ENCODE data around the gene HES5.

The HES5 gene

DNA sequence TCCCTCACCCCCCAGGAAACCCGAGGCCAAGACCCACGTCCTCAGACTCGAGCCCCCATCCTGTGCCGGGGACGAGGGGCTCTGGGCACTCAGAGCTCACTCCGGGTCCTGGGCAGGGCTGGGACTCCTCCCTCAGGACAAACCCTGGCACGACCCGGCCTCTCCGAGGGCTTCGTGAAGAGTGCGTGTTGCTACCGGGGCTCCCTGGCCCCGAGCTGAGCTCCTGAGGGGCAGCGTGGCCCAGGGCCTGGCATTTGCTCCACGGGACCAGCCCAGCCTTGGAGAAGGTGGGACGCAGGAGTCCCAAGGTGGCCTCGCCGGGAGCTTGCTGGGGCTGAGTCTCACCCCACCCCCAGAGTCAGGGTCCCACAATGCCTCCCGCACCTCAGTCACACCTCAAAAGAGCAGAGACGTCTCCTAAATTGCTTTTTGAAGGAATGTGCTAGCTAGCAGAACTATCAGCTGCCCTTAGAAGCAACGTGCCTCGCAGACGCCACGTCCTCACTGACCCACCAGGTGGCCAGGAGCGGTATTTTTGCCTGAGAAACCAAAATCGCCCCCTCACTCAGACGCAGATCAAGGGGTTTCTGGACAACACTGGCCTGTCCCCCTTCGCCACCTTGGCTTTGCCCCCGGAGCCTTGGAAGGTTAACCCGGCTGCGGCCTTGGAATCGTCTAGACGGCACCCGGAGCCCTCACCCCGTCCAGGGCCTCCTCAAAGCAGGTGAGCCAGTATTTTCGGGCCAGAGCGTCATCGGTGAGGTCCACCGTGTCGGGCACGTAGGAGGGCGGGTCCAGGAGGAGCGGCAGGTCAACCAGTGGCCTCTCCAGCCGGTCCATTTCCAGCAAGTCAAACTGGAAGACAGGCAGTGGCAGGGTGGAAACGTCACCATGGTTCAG, 14.9 kb downstream of the HES5 start:
- no peak for DNase-seq (ENCODE audit: low read depth in 2 of 2)

- no peak for DNase-seq (ENCODE audit: low read depth in 2 of 2)
These were observed 16.0 kb downstream of the HES5 start for GRCh38 chr1:2513939-2514652.

DNA sequence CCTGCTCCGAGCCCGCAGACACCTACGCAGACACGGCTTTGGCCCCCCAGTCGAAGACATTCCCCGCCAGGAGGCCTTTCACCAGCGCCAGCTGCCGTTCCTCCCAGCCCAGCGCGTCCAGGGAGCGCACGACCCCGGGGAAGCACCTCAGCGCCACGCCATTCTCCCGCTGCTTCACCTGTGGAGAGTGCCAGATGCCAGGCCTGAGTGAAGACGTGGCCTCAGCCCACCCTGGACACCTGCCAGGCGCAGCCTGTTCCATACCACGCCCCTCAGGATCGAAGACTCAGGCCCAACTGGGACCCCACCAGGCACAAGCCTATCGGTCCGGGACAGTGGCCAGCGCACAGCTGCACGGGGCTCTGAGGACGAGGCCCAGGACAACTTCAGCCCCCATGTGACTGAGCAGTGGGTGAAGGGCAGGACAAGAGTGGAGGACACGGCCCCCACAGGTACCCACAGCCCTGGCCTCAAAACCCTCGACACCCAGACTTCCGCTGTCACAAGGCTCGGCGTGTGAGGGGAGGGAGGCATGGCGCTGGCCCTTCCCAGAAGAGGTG, 17.1 kb downstream of the HES5 start:
- DNase-seq (ENCODE audit: low read depth in 2 of 2): no peak

DNA sequence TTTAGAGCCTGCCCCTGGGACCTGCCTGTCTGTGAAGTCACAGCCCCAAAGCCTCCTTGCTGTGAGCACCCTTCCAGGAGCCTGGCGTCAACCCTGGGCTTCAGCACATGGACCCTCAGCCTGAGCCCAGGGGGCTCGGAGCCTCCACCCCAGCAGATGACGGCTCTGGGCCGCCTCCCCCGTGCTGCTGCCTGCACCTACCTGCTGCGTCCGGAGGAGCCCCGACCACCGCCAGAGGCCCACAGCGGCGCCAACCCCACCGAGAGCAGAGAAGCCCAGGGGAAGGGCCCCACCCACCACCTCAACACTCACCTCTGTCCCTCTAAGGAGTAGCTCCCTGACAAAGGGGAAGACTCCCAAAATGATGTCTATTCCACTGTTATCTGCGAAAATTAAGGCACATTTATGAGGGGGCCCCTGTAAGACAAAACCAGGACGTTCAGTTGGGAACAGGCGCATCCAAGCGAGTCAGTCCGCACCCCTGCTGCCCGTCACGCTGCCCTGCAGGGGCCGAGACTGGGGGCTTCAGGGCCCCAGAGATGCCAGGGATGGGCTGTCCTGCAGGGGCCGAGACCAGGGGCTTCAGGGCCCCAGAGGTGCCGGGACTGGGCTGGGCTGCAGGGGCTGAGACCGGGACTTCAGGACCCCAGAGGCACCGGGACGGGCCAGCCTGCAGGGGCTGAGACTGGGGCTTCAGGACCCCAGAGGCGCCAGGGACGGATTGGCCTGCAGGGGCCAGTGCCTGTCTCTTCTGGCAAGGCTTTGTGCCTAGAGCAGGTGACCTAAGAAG, 19.5 kb downstream of the HES5 start:
- DNase-seq (ENCODE audit: low read depth in 2 of 2): no peak

DNA sequence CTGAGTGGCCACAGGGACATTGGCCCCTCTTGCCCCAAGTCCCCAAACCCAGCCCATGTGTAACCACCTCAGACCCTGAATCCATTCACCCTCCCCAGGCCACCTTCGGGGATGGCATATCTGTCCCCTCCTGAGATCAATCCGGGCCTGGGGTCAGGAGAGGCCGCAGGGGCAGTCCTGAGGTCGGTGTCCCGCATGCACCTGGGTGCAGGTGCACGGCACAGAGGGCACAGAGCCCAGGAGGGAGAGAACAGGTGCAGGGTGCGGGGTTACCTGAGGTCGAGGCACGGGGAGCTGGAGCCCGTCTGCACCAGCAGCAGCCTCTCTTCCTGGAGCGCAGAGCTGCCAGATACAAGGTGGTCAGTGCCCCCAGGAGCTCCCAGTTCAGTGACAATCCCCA, 20.5 kb downstream of the HES5 start:
- DNase-seq (ENCODE audit: low read depth in 2 of 2): no peak

GRCh38 chr1:2508751-2509150, 21.3 kb downstream of the HES5 start:
- DNase-seq (ENCODE audit: low read depth in 2 of 2): no peak

GRCh38 chr1:2508180-2508579, 21.9 kb downstream of the HES5 start:
- DNase-seq (ENCODE audit: low read depth in 2 of 2): no peak

- no peak for DNase-seq (ENCODE audit: low read depth in 2 of 2)
These were observed 22.3 kb downstream of the HES5 start for GRCh38 chr1:2507744-2508155.

GRCh38 chr1:2506901-2507565, 23.0 kb downstream of the HES5 start:
- DNase-seq (ENCODE audit: low read depth in 2 of 2): no peak

DNA sequence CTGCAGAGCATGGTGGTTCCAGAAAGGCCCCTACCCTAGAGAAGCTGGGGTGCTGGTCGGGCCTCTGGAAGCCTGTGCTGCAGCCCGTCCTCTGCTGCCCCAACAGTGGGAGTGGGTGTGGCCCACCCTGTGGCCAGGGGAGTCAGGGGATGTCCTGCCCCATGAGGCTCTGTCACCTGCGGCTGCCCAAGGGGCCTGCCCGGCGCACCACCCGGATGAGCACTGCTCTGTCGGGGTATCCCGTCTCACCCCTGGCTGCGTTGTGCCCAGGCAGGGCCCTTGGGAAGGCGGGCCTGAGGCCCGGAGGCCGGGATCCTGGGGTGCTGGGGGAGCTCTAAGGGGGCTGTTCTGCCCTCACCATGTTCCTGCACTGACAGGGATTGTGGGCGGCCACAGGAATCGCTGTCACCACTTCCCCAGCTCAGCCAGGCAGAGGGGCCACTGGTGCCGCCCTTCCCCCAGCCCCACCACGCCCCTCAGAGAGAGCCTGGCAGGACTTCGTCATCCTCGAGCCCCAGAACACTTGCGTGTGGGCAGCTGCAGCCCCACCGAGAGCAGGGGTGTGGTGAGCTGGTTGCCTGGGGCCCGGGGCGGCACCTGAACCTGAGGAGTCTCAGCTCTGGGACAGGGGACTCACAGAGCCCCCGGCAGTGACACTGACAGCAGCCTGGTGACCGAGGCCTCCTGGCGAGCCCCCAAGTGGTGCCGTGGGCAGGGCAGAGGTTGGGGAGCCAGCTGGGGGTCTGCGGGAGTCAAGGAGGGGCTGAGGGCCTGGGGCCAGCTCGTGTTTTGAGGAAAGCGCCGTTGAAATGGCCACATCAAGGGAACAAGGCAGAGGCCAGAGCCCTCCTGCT, 23.8 kb downstream of the HES5 start:
- no peak for DNase-seq (ENCODE audit: low read depth in 2 of 2)

GRCh38 chr1:2505461-2505994, 24.5 kb downstream of the HES5 start:
- DNase-seq (ENCODE audit: low read depth in 2 of 2): no peak

DNA sequence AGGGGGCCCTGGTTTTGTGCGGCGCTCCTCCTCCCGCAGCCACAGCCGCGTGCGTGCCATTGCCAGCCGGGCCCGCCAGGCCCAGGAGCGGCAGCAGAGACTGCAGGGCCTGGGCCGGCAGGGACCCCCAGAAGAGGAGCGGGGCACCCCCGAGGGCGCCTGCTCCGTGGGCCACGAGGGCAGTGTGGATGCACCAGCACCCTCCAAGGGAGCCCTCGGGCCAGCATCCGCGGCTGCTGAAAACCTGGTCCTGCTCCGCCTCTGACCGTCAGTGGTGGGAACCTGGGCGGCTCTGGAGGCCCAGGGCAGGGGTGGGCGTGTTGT, 25.2 kb downstream of the HES5 start:
- no peak for DNase-seq (ENCODE audit: low read depth in 2 of 2)

DNA sequence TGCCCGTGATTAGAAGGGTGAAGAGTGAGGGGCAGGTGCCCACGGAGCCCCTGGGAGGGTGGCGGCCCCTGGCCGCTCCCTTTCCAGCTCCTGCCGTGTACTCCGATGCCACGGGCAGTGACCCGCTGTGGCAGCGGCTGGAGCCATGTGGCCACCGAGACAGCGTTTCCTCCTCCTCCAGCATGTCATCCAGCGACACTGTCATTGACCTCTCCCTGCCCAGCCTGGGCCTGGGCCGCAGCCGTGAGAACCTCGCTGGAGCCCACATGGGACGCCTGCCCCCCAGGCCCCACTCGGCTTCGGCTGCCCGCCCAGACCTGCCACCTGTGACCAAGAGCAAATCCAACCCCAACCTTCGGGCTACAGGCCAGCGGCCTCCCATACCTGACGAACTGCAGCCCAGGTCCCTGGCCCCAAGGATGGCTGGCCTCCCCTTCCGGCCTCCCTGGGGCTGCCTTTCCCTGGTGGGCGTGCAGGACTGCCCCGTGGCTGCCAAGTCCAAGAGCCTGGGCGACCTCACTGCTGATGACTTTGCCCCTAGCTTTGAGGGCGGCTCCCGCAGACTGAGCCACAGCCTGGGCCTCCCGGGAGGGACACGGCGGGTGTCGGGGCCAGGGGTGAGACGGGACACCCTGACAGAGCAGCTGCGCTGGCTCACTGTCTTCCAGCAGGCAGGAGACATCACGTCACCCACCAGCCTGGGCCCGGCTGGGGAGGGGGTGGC, 25.7 kb downstream of the HES5 start:
- DNase-seq (ENCODE audit: low read depth in 2 of 2): no peak

DNA sequence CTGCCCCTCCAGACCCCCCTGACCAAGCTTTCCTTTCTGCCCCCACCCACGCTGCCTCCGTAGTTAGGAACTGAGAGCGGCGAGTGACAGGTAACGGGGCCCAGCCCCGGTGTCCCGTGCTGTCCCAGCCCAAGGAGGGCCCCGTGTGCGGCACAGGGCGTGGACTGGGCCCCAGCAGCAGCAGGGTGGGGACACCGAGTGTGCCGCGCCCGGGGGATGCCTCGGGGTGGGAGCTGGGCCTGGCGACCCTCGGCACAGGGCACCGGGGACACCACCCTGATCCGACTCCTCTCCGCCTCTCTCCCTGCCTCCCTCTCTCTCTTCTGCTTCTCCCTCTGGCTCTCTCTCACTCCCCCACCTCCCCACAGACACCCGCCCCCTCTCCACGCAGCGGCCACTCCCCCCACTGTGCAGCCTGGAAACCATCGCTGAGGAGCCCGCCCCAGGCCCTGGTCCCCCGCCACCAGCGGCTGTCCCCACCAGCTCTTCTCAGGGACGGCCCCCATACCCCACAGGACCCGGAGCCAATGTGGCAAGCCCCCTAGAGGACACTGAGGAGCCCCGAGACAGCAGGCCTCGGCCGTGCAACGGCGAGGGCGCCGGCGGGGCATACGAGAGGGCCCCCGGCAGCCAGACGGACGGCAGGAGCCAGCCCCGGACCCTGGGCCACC, 26.4 kb downstream of the HES5 start:
- DNase-seq (ENCODE audit: low read depth in 2 of 2): no peak

- no peak for DNase-seq (ENCODE audit: low read depth in 2 of 2)
These were observed 27.2 kb downstream of the HES5 start for GRCh38 chr1:2502661-2503553.

DNA sequence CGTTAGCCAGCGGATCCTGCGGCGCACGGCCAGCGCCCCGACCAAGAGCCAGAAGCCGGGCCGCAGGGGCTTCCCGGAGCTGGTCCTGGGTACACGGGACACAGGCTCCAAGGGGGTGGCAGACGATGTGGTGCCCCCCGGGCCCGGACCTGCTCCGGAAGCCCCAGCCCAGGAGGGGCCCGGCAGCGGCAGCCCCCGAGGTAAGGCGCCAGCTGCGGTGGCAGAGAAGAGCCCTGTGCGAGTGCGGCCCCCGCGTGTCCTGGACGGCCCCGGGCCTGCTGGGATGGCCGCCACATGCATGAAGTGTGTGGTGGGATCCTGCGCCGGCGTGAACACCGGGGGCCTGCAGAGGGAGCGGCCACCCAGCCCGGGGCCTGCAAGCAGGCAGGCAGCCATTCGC, 27.9 kb downstream of the HES5 start:
- no peak for DNase-seq (ENCODE audit: low read depth in 2 of 2)

- DNase-seq (ENCODE audit: low read depth in 2 of 2): no peak
These were observed 28.3 kb downstream of the HES5 start for GRCh38 chr1:2501820-2502119.

DNA sequence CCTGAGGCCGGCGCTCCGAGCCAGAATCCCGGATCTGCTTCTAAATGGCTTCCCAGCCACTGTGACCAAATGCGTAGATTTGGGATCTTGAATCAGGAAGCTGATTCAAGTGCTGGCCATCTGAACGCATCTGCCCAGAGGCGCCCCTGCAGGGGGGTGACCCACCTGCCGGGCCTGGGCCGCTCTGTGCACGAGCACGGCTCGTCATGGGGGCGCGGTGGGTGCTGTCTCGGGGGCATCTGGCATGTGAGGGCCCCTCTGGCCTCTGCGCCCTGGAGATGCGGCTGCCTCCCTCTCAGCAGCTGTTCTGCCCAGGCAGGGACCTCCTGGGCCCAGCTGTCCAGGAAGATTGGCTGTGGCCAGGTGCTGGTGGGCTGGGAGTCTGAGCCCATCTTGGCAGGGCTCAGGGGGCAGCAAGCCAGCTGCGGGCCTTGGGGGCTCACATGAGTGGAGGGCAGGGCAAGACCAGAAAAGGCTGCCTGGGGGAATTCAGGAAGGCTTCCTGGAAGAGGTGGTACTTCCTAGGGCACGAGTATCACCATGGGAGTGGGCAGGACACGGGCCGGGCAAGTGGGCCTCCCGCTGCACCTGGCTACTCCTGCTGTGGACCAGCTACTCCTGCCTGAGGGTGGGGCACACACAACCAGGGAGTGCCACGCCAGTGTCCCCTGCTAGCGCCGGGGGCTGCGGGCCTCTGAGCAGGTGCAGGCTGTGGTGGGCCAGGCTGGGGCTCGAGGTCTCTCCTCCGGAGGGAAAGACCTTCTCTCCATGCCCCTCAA, 28.8 kb downstream of the HES5 start:
- DNase-seq (ENCODE audit: low read depth in 2 of 2): no peak

Measured in stimulated activated CD4-positive, alpha-beta T cell treated with anti-CD3 and anti-CD28 coated beads, Interleukin-1b, Interleukin-23, amount 100 ng/mL, for 1 hour (primary cell).